Dedifferentiated amniotic fluid mesenchymal stem cell (primary cell): ENCODE data around the gene UNC119B.
A peak's percentile ranks its signal among the peaks of the same experiment; 100 is the strongest.
"Not testable (repeated sequence)": the region's sequence is repeated elsewhere in the genome, so short reads cannot be mapped to it uniquely, and the experiment has no call there.

Experiments
- DNase-seq: peaks from one replicate; pipeline ENCODE4 v3.0.0-alpha.2; 2016; ENCODE audit errors: extremely low spot score

UNC119B gene

DNA sequence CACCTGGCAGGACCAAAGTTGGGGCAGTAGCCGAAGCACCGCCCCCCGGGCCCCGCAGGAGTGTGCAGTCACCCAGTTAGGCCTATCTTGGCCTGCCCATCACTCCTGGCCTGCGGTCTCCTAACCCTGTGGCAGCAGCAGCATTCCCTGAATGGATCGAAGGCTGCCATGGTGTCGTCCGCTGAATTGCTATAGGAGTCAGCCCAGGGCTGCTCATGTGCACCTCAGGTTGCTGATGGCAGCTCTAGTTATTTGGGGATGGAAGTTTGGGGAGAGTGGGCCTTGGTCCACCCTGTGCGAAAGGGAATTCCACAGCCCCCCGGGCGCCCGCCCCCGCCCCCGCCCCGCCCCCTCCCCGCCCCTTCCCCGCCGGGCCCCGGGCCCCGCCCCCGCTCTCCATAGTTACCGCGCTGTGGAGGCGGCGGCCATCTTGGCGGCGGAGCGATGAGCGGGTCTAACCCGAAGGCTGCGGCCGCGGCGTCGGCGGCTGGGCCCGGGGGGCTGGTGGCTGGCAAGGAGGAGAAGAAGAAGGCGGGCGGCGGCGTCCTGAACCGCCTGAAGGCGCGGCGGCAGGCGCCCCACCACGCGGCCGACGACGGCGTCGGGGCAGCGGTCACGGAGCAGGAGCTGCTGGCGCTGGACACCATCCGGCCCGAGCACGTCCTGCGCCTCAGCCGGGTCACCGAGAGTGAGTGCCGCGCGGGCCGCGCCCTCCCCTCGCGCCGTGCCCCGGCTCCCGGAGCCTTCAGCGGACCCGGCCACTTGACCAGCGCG, at the start of gene UNC119B:
UNC119B (plus strand) TSS at position 428 of the 774 bp plus-strand sequence; CDS start at position 445, 17 bp downstream.
- DNase-seq, result no peak

DNA sequence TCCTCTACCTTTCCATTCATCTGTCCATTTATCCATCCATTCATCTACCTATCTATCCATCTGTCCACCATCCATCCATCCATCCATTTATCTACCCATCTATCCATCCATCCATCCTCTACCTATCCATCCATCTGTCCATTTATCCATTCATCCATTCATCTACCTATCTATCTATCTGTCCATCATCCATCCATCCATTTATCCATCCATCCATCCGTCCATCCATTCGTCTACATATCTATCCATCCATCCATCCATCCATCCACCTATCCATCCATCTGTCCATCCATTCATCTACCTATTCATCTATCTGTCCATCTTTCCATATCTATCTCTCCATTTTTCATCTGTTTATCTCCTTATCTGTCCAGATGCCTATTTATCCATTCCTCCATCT, 48.8 kb upstream of the UNC119B start:
- no peak for DNase-seq

DNA sequence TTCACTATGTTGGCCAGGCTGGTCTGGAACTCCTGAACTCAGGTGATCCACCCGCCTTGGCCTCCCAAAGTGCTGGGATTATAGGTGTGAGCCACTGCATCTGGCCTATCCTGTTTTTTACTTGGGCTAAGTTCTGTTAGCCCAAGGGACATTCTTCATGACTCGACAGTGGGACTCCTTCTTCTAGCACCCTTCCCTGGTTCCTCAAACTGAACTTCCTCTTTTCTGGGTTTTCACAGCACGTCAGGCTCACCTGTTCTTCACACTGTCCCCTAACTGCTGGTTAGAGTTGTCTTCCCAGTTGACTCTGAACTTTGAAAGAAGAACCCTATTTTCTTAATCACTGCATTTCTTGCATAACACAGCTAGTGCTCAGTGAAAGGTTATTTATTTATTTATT, 47.4 kb upstream of the UNC119B start:
- no peak for DNase-seq

DNA sequence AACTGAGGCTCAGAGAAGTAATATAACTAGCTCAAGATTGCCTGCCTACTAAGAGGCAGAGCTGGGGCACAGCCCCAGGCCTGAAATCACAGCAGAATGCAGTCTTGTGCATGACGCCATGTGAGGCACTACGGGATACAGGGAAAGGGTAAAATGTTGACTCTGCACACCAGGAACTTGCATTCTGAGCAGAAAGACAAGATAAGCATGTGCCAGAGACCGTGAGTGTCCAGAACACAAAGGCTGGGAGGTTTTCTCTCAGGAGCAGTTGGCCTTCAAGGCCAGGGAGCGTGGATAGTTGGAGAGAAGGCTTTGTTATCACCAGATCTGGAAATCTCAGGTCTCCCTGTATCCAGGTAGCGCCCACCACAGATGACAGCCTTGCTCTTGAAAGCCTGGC, 46.5 kb upstream of the UNC119B start:
- DNase-seq, result no peak

DNA sequence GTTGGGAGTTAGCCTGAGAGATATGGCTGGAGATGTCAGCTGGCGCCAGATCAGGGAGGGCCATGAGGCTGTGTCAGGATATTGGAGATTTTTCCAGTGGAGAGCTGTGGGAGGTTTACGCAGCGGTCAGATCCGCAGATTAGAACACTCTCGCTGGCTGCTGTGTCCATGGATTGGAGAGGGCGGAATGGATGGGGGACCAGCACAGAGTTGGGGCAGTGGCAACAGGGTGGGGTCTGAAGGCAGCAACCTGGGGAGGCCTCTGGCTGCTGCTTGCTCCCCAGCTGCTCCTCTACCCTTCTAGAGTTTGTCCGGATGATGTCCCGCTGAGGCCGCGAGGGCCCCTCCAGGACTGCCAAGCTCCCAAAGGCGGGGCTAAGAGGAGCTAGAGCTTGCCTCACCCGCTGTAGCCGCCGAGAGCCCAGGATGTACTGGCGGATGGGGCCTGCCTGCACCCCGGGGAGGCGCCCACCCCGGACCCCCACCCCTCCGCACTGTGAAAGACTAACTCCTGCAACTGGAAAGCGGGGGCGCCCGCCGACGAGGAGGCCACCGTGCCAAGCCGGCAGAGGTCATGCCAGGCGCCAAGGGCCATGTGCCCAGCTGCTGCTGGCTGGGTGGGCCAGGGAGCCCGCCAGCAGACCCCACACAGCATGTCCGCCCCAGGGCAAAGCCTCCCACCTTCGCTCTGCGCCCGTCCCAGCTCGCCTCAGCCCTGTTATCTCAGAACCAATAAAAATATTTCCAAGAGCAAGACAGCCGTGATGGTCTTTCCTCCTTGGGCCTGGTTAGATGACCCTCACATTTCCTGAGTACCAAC, 43.5 kb upstream of the UNC119B start:
- no peak for DNase-seq

DNA sequence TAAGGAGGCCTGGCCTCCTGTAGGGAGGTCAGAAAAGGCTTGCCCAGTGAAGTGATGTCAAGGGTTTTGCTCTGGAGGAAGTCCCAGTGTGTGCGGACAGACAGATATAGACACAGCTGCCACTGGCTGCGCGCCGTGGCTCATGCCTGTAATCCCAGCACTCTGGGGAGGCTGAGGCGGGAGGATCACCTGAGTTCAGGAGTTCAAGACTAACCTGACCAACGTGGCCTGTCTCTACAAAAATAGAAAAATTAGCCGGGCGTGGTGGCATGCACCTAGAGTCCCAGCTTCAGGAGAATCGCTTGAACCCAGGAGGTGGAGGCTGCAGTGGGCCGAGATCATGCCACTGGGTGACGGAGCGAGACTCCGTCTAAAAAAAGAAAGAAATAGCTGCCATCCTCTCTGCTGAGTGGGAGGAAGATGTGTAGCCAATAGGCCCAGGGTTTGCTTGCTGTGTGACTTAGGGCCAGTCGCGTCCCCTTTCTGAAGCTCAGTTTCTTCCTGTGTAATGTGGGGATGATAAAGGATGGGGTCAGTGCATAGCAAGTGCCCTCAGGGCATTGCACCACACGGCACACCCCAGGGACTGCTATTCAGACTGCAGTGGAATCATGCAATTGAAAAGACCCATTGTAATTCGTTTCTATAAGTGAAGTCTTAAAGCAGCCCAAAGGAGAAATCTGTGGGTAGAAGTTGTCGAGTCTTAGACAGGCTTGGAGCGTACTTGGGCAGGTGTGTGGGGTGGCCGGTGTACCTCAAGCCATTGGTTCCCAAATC, 42.0 kb upstream of the UNC119B start:
- no peak for DNase-seq

DNA sequence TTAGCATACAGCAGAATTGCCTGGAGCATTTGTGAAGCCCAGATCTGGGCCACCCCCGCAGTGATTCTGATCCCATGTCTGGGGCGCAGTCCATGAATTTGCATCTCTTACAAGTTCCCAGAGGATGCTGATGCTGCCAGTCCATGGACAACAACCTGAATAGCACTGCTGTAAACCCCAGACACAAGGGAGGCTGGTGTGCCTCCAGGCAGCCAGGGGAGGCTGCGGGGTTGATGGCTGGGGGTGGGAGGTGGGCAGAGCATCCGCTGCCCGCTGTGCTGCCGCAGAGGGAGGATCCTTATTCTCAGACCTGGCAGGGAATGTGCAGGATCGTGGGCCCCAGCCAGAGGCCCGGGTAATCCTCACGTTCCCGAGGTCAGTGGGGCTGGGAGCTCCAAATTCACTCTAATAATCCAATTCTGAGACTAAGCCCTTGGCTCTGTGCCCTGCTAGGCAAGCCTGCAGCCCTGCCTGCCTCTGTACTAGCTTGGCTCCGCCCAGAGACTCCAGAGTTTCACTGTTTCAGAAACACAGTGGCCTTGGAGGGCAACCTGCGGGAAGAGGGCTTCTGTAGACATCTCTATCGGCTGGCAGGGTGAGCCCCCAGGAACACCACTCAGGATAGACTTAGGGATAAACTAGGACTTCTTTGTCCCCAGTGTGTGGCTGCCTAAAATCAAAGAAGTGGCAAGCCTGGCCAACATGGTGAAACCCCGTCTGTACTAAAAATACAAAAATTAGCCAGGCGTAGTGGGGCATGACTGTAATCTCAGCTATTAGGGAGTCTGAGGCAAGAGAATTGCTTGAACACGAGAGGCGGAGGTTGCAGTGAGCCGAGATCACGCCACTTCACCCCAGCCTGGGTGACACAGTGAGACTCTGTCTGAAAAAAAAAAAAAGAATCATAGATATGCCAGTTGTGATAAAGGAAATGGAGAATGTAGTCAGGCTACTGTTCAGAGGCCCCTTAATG, 41.1 kb upstream of the UNC119B start:
- DNase-seq, result no peak

- DNase-seq, result not testable (repeated sequence)
Observed at GRCh38 chr12:120670237-120670636, 40.0 kb upstream of the UNC119B start.

- DNase-seq, result no peak
Observed at GRCh38 chr12:120670667-120671066, 39.6 kb upstream of the UNC119B start.

- no peak for DNase-seq
Observed at GRCh38 chr12:120674097-120674636, 36.1 kb upstream of the UNC119B start.

DNA sequence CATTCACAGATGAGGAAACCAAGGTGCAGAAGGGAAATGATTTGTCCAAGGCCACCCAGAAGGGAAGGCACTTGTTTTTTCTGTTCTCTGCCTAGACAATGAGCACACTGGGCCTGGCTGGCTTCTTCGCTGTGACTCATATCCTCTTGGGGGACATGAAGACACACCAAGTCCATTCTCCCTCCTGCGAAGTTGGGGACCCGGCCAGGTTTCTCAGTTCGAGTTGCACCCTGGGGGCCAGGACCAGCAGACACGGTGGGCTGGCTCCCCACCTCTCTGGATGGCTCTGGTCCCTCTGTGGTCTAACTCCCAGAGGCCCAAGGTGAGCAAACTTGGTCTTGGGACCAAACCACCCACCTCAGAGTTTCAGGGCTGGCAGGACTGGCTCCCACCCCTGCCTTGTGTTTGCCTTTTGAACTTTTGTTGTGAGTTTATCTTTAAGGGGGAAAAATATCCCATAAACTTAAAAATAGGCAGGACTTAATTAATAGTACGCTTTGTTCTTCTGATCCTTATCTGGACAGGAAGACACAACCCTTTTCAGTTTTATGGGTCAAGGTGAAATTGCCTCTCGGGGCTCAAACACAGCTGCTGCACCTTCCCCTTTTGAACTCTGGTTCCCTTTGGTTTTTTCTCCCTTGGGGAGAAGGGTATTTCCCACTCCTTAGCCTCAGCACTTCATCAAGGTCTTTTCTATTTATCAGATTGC, 32.3 kb upstream of the UNC119B start:
- DNase-seq, result no peak

- no peak for DNase-seq
Observed at GRCh38 chr12:120678572-120678971, 31.7 kb upstream of the UNC119B start.

GRCh38 chr12:120680165-120680738, 30.0 kb upstream of the UNC119B start:
- DNase-seq, result no peak

GRCh38 chr12:120684523-120684932, 25.7 kb upstream of the UNC119B start:
- no peak for DNase-seq

DNA sequence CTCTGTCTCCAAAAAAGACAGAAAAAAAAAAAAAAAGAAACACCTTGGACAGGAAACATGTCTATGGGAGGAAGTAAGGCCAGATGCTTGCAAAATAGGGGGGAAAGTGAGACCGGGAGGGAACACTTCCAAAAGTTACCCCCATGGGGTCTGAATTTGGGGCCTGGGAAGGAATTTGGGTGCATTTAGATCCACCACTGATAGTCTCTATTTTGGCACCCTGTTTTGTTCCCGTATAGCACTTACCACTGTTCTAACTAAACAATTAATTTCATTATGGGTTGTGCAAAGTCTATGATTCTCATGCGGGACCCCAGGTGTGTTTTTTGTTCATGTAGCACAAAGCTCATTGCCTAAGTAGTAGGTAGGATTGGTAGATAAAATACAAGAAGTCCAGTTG, 24.7 kb upstream of the UNC119B start:
- no peak for DNase-seq

DNA sequence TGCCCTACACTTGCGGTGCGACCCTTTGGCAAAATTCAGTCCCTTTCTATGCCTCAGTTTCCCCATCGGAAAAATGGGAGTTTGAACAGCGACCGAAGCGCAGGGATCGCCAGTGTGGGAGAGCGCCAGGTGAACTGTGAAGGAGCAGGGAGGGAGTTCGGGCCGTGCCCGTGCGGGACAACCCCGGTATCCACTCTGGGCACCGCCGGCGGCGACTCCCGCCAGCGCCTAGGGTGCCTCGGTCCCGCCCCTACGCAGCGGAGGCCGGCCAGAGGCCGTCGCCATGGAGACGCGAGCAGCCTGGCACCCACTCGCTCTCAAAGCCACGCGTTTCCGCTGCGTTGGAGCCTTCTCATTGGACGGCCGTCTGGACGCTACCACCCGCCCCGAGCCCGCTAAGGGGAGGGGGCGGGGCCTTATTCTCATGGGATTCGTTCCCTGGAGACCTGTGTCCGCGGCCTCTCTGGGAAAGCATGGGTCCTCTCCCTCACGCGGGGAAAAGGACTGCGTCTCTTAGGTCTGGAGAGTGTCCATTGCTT, 24.0 kb upstream of the UNC119B start:
- peak; percentile 94 for DNase-seq

GRCh38 chr12:120686690-120687577, 23.3 kb upstream of the UNC119B start, which contains the start of gene MLEC:
Gene MLEC (plus strand): TSS chr12:120687149. CDS start chr12:120687297, 148 bp downstream.
- peak; percentile 97 for DNase-seq

DNA sequence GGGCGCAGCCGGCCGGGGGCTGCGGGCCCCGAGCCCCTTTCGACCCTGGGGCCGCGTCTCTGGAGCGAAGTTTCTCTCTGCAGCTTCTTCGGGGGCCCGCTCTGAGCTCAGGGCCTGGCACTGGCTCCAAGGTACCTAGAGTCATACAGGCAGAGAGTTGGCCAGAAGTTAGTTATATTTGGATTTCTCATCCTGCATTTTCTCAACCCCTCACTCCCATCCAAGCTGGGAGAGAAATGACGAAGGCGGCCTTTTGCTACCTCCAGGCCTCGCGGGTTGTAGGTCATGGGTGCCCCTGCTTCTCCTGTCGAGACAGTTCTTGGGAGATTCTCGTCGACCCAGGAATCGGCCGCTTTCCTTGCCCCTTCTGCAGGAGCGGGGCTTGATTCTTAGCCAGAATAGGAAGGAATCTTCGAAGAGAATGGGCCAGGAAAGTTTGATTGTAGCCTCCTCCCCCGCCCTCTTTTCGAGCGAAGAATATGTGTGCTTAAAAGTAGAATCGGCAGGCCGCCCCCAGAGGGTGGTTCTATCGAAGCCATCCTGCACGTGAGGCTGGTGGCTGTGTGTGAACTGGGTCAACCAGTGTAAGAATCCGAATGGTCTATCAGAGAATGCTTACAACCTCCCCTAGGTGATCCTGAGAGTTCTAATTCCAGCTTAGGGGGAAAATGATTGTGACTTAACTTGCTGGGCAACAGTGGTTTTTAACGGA, 22.5 kb upstream of the UNC119B start:
- DNase-seq, result no peak
